GM18867 (cell line): ENCODE data around the gene OSBPL10.
"Not testable (repeated sequence)": the region's sequence is repeated elsewhere in the genome, so short reads cannot be mapped to it uniquely, and the experiment has no call there.

Experiments used
- ATAC-seq: cut with Tn5 transposase; IDR thresholded peaks from one replicate; pipeline ENCODE4 v1.9.1; 2021; ENCODE audit warnings: mild to moderate bottlenecking, moderate library complexity; ENCODE audit not compliant: unreplicated experiment

Gene OSBPL10

GRCh38 chr3:31861826-31862225, 119.2 kb downstream of the OSBPL10 start:
- ATAC-seq = no peak

- not testable (repeated sequence) for ATAC-seq
Observed at GRCh38 chr3:31860642-31861041, 120.4 kb downstream of the OSBPL10 start.

GRCh38 chr3:31859245-31859644, 121.8 kb downstream of the OSBPL10 start:
- no peak for ATAC-seq

GRCh38 chr3:31858439-31858838, 122.6 kb downstream of the OSBPL10 start:
- no peak for ATAC-seq

DNA sequence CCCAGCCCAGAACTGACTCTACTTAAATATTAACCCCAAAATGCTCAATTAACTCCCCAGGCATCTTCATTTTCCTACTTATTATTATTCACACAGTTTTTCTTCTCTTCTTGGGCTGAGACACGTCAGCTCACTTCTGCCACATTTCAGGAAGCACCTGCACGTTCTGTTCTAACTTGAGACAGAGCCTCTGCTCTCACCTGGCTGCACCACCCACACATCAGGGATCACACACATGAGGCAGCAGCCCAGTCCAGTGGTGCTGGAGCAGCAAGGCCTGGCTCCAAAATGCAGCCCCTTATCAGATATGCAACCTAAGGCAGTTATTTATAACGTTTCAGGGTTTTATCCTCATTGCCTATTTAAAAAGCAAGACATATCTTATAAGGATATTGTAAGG, 127.5 kb downstream of the OSBPL10 start:
- ATAC-seq = no peak

GRCh38 chr3:31851278-31851677, 129.8 kb downstream of the OSBPL10 start:
- ATAC-seq = no peak

GRCh38 chr3:31848911-31849310, 132.2 kb downstream of the OSBPL10 start:
- ATAC-seq = no peak

DNA sequence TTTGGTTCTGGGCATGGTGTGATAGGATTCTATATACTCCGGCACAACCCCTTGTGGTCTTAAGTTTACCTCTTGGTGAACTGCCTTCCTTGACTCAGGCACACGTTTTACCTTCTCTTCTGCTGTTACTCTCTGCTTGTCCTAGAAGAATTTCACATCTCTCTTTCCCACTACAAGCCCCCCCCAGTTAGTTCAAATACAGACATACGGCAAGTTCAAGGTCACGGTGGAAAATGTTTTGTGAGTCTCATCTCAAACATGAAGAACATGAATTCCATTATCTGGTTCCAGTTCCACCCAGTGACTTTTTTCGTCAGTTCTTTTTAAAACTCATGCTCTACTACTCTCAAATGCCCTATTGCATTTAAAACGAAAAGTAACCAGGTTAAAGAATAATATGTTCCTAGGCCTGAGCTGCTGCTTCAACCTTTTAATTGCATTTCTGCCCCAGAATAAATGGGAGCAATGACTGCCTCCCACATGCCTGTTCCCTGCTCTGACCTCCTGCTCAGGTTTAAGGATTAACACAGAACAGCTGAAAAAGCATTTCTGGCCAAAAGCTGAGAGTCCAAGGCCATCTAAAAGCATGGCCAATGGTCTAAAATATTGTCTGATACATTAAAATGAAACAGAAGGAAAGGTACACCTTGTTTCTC, 132.8 kb downstream of the OSBPL10 start:
- no peak for ATAC-seq

DNA sequence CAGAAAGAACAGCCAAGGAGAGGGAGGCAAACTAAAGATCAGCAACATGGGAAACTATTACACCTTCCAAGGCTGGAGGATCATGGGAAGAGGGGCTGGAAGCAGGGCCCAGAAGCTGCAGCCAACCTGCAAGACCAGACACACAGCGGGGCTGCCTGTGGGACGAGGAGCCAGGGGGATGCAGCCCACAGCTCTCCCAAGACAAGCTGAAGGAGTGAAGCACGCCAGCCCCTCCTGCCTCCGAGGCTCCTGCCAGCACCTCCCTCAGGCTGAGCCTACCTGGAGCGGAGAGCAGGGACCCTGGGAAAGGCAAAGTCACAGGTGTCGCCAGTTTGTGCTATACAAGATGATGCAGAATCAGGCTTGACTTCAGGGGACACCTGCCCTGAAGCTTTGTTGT, 133.3 kb downstream of the OSBPL10 start:
- no peak for ATAC-seq

DNA sequence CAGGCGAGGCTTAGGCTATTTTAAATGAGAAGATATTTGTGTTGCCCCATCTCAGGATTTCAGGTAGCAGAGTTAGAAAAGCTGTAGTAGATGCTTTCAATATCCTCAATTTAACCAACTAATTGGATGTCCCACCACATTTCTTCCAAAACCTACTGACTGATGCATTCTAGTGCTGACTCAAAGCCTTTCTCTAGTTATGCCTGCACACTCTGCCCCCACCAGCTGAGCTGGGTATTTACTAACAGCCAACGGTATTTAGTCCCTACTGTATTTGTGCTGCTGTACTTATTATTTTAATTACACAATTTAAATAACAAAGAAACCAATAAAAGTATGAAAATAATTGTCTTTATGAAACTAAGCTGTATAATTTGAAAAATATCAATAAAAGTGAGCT, 139.5 kb downstream of the OSBPL10 start:
- ATAC-seq = no peak

- no peak for ATAC-seq
Observed at GRCh38 chr3:31840252-31840651, 140.8 kb downstream of the OSBPL10 start.

DNA sequence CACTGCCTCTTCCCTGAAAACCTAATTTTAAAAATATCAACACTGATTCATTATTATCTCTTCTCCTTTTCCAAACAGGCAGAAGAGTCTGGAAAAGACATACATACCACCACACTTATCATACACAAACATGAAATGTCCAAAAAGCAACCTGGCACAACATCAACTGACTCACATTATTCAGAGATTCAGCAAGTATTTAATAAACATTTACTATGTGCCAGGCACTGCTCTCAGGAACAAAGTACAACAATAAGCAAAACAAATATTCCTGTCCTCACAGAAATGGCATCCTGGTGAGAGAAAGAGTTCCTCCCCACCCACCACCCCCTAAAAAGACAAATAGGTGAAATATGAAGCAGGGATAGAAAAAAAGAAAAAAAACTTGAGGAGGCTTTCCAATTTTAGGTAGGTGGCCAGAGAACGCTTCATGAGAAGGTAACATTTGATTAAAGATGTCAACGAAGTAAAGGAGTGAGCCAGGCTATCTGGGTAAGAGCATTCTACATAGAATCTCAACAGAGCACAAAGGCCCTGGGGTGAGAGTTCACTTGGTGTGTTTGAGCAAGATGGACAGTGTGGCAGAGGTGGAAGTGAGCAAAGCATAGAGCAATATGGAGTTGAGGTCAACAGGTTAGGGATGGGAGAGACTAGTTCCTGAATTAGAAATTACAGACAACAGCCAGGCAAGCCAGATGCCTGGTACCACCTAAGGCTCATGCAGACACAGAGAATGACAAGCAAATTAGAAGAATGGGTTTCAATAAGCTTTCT, 141.7 kb downstream of the OSBPL10 start:
- no peak for ATAC-seq

DNA sequence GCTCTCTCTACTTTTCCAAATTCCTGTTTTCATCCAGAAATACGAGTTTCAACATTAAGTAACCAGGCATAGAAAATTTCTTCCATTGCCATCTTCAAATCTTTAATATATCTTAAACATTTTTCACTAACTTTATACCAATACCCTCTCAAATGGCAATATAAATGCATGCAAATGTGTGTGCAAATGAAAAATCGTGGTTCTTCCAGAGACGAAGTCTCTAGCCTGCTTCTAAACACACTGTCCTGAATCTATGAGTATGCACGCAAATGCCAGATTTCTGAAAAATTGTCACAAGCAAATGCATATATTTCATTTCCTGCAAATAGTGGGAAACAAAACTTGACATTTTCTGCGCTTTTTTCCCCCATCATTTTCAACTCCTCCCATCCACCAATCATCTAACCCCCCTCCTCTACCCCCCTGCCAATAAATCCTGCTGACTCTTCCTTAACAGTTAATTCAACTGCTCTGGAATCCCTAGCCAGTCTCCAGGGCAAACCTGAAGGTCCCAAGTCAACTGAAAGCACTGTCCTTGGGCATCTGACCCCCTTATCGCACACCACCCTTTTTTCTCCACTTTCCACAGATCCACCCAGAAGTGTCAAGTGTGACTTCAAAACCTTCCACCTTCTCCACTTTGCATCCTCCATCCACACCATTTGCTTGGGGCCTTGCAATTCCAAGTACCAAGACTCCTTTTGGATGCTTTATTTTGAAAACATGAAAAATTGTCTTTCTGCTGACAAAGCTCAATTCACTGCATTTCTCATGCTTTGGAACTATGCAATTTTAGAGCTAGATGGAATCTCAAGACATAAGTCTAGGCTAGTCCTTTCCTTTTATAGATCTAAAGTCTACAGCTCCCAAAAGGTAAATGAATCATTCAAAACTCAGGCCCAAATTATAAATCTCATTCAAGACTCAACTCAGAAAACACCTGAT, 144.7 kb downstream of the OSBPL10 start:
- ATAC-seq = no peak

DNA sequence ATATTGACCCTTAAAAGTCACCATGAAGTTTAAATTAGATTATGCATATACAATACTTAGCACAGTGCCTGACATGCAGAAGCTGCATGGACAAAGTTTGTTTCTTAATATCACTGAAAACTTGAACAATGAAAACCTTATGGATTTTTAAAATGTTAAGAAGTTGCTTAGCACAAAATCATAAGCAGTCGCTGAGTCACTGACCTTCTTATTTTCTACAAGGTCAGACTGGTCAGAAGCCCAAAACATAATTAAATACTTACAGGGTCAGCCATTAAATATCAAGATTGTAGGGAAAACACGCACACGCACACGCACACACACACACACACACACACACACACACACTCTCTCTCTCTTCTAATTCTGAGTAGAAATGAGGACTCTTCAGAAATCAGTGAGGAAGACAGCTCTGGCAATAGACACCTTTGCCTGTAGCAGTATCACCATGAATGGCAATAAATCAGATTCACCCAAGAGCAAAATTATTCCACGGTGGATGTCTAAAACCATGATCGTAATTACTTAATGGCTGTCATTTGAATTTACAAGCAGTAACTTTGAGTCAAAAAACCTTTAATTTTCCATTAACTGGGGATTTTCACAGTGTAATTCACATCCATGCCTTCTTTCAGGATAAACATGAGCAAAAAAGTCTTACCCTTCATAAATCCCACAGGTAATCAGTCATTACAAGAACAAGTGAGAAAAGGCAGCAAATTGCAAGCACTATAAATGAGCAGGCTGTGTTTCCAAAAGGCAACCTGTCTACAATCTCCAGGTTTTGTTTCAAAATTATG, 147.5 kb downstream of the OSBPL10 start:
- ATAC-seq = no peak

DNA sequence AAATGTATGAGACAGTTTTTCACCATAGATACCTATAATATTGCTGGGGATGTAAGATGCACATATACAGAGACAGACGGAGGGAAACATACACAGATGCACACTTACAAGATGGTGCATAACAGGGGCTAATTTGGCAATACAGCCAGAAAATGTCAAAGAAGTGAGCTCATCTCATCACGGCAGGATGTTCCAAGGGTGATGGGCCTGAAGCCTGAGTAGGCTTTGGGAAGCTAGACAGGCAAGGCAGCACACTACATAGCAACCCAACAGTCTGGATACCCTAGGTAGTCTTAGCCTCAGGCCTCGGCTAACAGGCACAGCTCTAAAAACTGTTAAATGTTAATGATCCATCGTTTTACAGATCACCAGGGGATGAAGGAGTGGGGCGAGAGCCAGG, 148.5 kb downstream of the OSBPL10 start:
- no peak for ATAC-seq

GRCh38 chr3:31831591-31831990, 149.5 kb downstream of the OSBPL10 start:
- ATAC-seq = no peak

DNA sequence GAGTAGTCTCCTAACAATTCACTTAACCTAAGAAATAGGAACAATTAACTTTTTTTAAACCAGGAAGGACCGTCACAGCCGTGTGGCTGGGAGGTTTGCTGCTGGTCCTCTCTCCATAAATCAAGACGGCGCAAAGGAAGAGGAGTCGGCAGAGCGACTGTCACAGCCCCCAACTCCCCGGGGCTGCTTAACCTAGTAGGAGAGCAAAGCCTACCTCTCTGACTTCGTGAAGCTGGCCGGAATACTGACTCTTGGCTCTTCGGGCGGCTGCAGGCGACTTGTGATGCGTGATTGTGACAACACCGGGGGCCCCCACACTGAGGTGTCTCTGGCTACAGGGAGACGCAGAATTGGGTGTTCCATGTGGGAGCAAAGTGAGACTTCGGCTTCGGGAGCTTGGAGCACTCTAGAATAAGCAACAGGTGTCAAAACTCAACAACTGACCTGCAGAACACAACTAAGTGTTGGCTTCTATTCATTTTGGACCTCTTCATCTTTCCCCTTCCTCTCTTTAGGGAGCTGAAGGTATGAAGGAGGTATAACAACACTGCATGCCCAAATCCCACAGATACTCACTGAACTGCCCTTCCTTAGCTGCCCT, 151.1 kb downstream of the OSBPL10 start:
- ATAC-seq = no peak

DNA sequence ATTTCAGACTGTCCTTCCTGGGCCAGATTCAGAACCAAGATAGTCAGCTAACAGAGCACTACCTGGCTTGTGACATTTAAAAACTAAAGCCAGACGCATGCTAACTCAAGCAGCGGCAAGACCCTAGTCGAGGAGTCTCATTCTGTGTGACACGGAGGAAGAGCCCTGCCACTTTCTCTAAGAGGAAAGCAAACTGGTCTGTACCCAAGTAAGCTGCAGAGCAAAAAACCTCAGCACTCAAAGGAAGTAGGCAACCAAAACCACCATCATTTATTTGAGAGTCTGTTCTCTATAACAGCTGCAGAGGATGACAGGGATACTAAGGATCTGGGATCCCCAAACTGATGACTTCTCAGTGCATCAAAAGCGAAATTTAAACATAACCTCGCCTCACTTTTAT, 152.1 kb downstream of the OSBPL10 start:
- ATAC-seq = no peak

DNA sequence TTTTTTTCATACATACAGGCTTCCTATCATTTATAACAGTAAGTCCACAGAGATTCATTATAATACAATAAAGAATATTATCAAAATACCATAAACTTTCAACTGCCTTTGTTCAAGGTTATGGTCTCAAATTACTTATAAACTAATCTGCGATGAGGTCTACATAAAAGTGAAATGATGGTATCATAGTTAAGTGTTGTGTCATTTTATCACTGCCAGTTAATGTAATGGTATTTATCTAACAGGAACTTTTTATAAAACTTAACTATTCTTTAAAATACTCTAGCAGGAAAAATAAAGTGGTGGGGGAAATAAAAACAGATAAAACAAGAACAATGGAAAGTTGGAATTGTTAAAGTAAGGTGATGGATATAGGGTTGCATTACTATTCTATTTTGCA, 153.1 kb downstream of the OSBPL10 start:
- ATAC-seq = no peak

- ATAC-seq = no peak
Observed at GRCh38 chr3:31823184-31823583, 157.9 kb downstream of the OSBPL10 start.
